ENCODE results near the gene IMPG1.

DNA sequence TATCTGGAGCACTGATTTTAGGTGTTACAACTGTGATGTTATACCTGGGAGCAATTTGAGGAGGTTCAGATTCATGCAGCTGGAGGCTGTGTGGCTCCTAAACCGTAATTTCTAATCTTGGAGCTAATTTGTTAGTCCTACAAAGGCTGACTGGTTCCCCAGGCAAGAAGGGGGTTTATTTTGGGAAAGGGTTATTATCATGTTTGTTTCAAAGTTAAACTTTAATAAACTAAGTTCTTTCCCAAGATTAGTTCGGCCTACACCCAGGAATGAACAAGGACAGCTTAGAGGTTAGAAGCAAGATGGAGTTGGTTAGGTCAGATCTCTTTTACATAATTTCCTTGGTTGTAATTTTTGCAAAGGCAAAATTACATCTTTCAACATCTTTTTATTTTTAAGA, 187.6 kb downstream of the IMPG1 start:
- no peak for TF ChIP-seq POLR2AphosphoS5 (IDR thresholded peaks at IDR 0.05; ENCODE audit: low read depth)
- TF ChIP-seq, protein P1, sequence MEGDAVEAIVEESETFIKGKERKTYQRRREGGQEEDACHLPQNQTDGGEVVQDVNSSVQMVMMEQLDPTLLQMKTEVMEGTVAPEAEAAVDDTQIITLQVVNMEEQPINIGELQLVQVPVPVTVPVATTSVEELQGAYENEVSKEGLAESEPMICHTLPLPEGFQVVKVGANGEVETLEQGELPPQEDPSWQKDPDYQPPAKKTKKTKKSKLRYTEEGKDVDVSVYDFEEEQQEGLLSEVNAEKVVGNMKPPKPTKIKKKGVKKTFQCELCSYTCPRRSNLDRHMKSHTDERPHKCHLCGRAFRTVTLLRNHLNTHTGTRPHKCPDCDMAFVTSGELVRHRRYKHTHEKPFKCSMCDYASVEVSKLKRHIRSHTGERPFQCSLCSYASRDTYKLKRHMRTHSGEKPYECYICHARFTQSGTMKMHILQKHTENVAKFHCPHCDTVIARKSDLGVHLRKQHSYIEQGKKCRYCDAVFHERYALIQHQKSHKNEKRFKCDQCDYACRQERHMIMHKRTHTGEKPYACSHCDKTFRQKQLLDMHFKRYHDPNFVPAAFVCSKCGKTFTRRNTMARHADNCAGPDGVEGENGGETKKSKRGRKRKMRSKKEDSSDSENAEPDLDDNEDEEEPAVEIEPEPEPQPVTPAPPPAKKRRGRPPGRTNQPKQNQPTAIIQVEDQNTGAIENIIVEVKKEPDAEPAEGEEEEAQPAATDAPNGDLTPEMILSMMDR (IDR thresholded peaks at IDR 0.05; ENCODE audit: insufficient read depth, low read length): no peak
- TF ChIP-seq, protein P2, sequence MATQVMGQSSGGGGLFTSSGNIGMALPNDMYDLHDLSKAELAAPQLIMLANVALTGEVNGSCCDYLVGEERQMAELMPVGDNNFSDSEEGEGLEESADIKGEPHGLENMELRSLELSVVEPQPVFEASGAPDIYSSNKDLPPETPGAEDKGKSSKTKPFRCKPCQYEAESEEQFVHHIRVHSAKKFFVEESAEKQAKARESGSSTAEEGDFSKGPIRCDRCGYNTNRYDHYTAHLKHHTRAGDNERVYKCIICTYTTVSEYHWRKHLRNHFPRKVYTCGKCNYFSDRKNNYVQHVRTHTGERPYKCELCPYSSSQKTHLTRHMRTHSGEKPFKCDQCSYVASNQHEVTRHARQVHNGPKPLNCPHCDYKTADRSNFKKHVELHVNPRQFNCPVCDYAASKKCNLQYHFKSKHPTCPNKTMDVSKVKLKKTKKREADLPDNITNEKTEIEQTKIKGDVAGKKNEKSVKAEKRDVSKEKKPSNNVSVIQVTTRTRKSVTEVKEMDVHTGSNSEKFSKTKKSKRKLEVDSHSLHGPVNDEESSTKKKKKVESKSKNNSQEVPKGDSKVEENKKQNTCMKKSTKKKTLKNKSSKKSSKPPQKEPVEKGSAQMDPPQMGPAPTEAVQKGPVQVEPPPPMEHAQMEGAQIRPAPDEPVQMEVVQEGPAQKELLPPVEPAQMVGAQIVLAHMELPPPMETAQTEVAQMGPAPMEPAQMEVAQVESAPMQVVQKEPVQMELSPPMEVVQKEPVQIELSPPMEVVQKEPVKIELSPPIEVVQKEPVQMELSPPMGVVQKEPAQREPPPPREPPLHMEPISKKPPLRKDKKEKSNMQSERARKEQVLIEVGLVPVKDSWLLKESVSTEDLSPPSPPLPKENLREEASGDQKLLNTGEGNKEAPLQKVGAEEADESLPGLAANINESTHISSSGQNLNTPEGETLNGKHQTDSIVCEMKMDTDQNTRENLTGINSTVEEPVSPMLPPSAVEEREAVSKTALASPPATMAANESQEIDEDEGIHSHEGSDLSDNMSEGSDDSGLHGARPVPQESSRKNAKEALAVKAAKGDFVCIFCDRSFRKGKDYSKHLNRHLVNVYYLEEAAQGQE (IDR thresholded peaks at IDR 0.05; ENCODE audit: insufficient replicate concordance, low read depth): no peak

Measured in HL-60 (cell line).